MM.1S (cell line): ENCODE measurements around the gene CUBN.

ENCODE experiments used
- EZH2 ChIP-seq: fragments of 300-600 bp; sonication (generic); optimal IDR thresholded peaks from 2 replicates; pipeline ENCODE3; 2017; ENCODE audit warnings: low read depth, mild to moderate bottlenecking, antibody characterized with exemption, low read length, mixed read lengths
- EZH2phosphoT487 ChIP-seq: fragments of 300-600 bp; sonication (generic); IDR thresholded peaks from 2 replicates; pipeline ENCODE4 v1.6.1; 2018; ENCODE audit warnings: antibody characterized with exemption, low read length
- TF ChIP-seq, protein P1 (sequence below): fragments of 300-600 bp; sonication (generic); IDR thresholded peaks from 2 replicates; pipeline ENCODE4 v1.5.1; 2016; ENCODE audit warnings: antibody characterized with exemption, low read length, mixed read lengths

DNA sequence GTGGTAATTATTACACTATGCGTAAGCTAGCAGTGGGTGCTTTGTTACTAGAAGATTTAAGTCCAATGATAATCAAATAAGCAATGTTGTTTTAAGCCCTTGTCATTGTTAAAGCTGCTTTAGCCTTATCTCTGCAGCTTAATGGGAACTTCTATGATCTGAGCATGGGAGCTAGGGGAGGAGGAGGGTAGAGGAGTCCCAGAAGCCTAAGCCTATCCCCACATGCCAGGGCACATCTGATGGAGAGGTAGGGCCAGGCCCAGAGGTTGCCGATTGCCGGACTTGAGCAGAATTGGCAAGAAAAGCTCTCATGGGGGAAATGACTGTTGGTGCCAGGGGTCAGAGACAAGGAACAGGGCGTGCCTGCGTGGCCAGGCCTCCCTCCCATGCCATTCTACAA is 13.4 kb downstream of the CUBN start:
- TF ChIP-seq, protein P1, sequence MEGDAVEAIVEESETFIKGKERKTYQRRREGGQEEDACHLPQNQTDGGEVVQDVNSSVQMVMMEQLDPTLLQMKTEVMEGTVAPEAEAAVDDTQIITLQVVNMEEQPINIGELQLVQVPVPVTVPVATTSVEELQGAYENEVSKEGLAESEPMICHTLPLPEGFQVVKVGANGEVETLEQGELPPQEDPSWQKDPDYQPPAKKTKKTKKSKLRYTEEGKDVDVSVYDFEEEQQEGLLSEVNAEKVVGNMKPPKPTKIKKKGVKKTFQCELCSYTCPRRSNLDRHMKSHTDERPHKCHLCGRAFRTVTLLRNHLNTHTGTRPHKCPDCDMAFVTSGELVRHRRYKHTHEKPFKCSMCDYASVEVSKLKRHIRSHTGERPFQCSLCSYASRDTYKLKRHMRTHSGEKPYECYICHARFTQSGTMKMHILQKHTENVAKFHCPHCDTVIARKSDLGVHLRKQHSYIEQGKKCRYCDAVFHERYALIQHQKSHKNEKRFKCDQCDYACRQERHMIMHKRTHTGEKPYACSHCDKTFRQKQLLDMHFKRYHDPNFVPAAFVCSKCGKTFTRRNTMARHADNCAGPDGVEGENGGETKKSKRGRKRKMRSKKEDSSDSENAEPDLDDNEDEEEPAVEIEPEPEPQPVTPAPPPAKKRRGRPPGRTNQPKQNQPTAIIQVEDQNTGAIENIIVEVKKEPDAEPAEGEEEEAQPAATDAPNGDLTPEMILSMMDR = no peak
- TF ChIP-seq EZH2phosphoT487 (no peak), EZH2 (no peak)
